Activated T-helper 1 cell treated with anti-CD3 and anti-CD28 coated beads, Interleukin-12 subunit alpha, Interleukin-12 subunit beta, Interleukin-2, Interleukin-4 antibody, amounts not matched to agents 30 ng/mL and 10 ng/mL and 1 ng/mL, durations not matched to agents 14 hours and 24 hours and 36 hours (primary cell): ENCODE results near the gene PLCG2. TPM values are rescaled to one million over a fixed set of nuclear protein-coding genes. Genes with fewer than 3 reads are reported as not detected.
A peak's percentile ranks its signal among the peaks of the same experiment; 100 is the strongest.
"Not testable (repeated sequence)": the region's sequence is repeated elsewhere in the genome, so short reads cannot be mapped to it uniquely, and the experiment has no call there.

Source experiments
- DNase-seq: peaks from one replicate; pipeline ENCODE4 v3.0.0; 2021; ENCODE audit warnings: low spot score
- H3K27ac Mint-ChIP-seq: one replicate; pipeline ENCODE4 v1.8.0; 2021; ENCODE audit warnings: mild to moderate bottlenecking, mixed read lengths
- H3K27me3 Mint-ChIP-seq: one replicate; pipeline ENCODE4 v1.8.0; 2022; ENCODE audit warnings: mild to moderate bottlenecking, moderate library complexity, mixed read lengths; ENCODE audit not compliant: insufficient read depth
- H3K36me3 Mint-ChIP-seq: one replicate; pipeline ENCODE4 v1.8.0; 2021; ENCODE audit warnings: low read depth, mixed read lengths
- H3K4me1 Mint-ChIP-seq: one replicate; pipeline ENCODE4 v1.8.0; 2021; ENCODE audit warnings: low read depth, mixed read lengths
- H3K4me3 Mint-ChIP-seq: one replicate; pipeline ENCODE4 v1.8.0; 2021; ENCODE audit warnings: mild to moderate bottlenecking, moderate library complexity, mixed read lengths
- H3K9me3 Mint-ChIP-seq: one replicate; pipeline ENCODE4 v1.8.0; 2021; ENCODE audit warnings: mixed read lengths
- intact Hi-C: fragments of 100-400 bp; cut with micrococcal nuclease; formaldehyde crosslinking; loops from one replicate; pipeline ENCODE4 v1.15.1; 2024
- total RNA-seq: library from RNA; stranded (reverse); gene quantifications from 2 replicates; pipeline ENCODE4 v1.2.3, GENCODE V29; 2022

The PLCG2 gene
- total RNA-seq, 1 donor from 2014 or later: 13.7 TPM

- no peak for DNase-seq
- no peaks in the 10 kb centered on the region for H3K4me1 Mint-ChIP-seq
- no peak overlapping the region for H3K4me3 Mint-ChIP-seq
- H3K36me3 Mint-ChIP-seq: no peaks in the 10 kb centered on the region
- H3K27ac Mint-ChIP-seq: peak overlapping the region; percentile 1
- no peaks in the 10 kb centered on the region for H3K9me3 Mint-ChIP-seq
- intact Hi-C loops: no loop called here
- H3K27me3 Mint-ChIP-seq: no peaks in the 10 kb centered on the region
Measured at GRCh38 chr16:81928975-81929374, 149.9 kb downstream of the PLCG2 start.

DNA sequence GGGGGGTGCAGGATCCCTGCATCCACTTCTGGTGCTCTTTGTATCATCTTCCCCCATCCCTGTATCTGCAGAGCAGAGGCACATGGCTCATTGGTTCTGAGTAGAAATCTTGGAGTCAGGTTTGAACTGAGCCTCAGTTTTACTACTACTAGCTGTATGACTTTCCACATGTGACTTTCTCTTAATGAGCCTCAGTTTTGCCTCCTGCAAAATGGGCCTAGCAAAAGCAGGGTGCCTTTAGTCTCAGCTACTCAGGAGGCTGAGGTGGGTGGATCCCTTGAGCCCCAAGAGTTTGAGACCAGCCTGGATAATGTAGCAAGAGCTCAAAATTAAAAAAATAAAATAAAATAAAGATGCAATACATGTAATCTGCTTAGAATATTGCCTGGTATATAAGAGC lies 150.8 kb downstream of the PLCG2 start:
- Mint-ChIP-seq H3K9me3 (no peaks in the 10 kb centered on the region), H3K4me1 (no peaks in the 10 kb centered on the region), H3K27ac (no peak overlapping the region), H3K36me3 (no peaks in the 10 kb centered on the region), H3K27me3 (no peaks in the 10 kb centered on the region), H3K4me3 (no peak overlapping the region)
- intact Hi-C loops: no loop called here
- no peak for DNase-seq

DNA sequence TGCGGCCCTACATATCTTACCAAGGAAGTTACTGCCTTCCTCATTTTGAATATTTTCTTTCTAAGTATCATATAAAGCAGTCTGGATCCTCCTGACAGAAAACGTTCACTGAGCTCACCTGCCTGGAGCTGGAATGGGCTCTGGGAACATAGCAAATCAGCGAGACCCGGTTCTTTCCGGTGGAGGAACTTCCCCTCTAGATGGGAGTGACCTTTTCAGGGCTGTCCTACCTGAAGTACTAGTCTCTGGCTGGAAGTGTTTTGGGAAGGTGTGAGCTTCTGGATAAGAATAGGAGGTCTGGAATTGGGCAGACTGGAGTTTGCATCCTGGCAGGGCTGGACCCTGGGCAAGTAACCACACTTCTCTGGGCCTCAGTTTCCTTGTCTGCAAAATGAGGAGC lies 152.8 kb downstream of the PLCG2 start:
- Mint-ChIP-seq H3K4me1 (no peaks in the 10 kb centered on the region), H3K36me3 (no peaks in the 10 kb centered on the region), H3K9me3 (no peaks in the 10 kb centered on the region), H3K27ac (no peak overlapping the region), H3K4me3 (no peak overlapping the region), H3K27me3 (no peaks in the 10 kb centered on the region)
- no peak for DNase-seq
- intact Hi-C loops: no loop called here

- Mint-ChIP-seq H3K4me1 (no peaks in the 10 kb centered on the region), H3K36me3 (no peaks in the 10 kb centered on the region), H3K9me3 (no peaks in the 10 kb centered on the region), H3K4me3 (no peak overlapping the region), H3K27me3 (no peaks in the 10 kb centered on the region), H3K27ac (no peak overlapping the region)
- no peak for DNase-seq
- intact Hi-C loops: no loop called here
Measured at GRCh38 chr16:81932668-81933067, 153.6 kb downstream of the PLCG2 start.

GRCh38 chr16:81933361-81933760 lies 154.3 kb downstream of the PLCG2 start:
- Mint-ChIP-seq H3K36me3 (no peaks in the 10 kb centered on the region), H3K27ac (no peak overlapping the region), H3K27me3 (no peaks in the 10 kb centered on the region), H3K4me1 (no peaks in the 10 kb centered on the region), H3K9me3 (no peaks in the 10 kb centered on the region), H3K4me3 (no peak overlapping the region)
- DNase-seq: no peak
- intact Hi-C loops: no loop called here

- intact Hi-C loops, H3K27me3 Mint-ChIP-seq, H3K9me3 Mint-ChIP-seq, H3K4me1 Mint-ChIP-seq, H3K36me3 Mint-ChIP-seq, DNase-seq, H3K4me3 Mint-ChIP-seq, H3K27ac Mint-ChIP-seq: not testable (repeated sequence)
Measured at GRCh38 chr16:81934711-81935110, 155.6 kb downstream of the PLCG2 start.

GRCh38 chr16:81936209-81937000 lies 157.3 kb downstream of the PLCG2 start:
- DNase-seq: no peak
- no peak overlapping the region for H3K27ac Mint-ChIP-seq
- no peaks in the 10 kb centered on the region for H3K27me3 Mint-ChIP-seq
- no peaks in the 10 kb centered on the region for H3K4me1 Mint-ChIP-seq
- no peaks in the 10 kb centered on the region for H3K9me3 Mint-ChIP-seq
- intact Hi-C loops: no loop called here
- H3K4me3 Mint-ChIP-seq: no peak overlapping the region
- H3K36me3 Mint-ChIP-seq: no peaks in the 10 kb centered on the region

- DNase-seq: no peak
- intact Hi-C loops: no loop called here
- no peaks in the 10 kb centered on the region for H3K36me3 Mint-ChIP-seq
- no peak overlapping the region for H3K27ac Mint-ChIP-seq
- H3K4me1 Mint-ChIP-seq: no peaks in the 10 kb centered on the region
- H3K27me3 Mint-ChIP-seq: no peaks in the 10 kb centered on the region
- no peaks in the 10 kb centered on the region for H3K9me3 Mint-ChIP-seq
- no peak overlapping the region for H3K4me3 Mint-ChIP-seq
Measured at GRCh38 chr16:81937305-81938038, 158.4 kb downstream of the PLCG2 start.

DNA sequence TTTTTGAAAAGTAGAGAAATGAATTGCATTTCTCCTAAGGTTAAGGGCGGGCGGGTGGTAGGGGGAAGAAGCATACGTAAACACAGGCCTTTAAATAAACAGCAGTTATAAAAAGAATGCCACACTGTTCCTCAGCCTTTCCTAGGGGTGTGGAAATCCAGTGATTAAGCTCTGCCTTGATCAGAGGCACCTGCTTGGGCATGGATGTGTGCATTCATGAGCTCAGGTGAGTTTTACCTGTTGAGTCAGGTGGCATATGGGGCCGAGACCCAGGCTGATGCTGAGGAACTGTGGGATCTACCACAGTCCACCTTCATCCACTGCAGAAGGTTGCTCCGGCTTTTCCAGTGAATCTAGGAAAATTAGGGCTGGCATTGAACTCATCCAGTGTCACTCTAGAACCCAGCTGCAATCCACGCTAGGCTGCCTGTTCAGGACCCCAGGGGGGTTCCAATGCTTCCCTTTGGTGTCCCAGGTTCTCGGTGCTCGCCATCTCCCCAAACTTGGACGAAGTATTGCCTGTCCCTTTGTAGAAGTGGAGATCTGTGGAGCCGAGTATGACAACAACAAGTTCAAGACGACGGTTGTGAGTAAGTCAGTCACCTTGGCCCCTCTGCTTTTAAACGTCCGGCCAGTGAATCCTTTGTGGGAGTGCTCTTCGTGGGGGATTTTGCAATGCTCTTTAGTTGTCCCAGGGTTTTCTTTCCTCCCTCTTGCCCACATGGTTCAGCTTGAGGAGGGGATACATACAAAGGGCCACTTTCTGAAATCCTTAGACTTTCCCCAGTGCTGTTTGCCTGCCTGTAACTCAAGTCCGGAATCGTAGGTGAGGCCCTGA lies 159.5 kb downstream of the PLCG2 start:
- no peaks in the 10 kb centered on the region for H3K36me3 Mint-ChIP-seq
- H3K4me3 Mint-ChIP-seq: no peak overlapping the region
- intact Hi-C loops: no loop called here
- H3K4me1 Mint-ChIP-seq: no peaks in the 10 kb centered on the region
- DNase-seq: no peak
- H3K27me3 Mint-ChIP-seq: no peaks in the 10 kb centered on the region
- H3K27ac Mint-ChIP-seq: no peak overlapping the region
- no peaks in the 10 kb centered on the region for H3K9me3 Mint-ChIP-seq

GRCh38 chr16:81939164-81940056 lies 160.3 kb downstream of the PLCG2 start:
- H3K36me3 Mint-ChIP-seq: no peaks in the 10 kb centered on the region
- no peak for DNase-seq
- H3K9me3 Mint-ChIP-seq: no peaks in the 10 kb centered on the region
- H3K4me3 Mint-ChIP-seq: no peak overlapping the region
- no peak overlapping the region for H3K27ac Mint-ChIP-seq
- no peaks in the 10 kb centered on the region for H3K27me3 Mint-ChIP-seq
- intact Hi-C loops: loop anchor here (1.0 kb wide), 1 partner anchor 291 kb away; no protein-coding TSS in a partner anchor
- no peaks in the 10 kb centered on the region for H3K4me1 Mint-ChIP-seq

DNA sequence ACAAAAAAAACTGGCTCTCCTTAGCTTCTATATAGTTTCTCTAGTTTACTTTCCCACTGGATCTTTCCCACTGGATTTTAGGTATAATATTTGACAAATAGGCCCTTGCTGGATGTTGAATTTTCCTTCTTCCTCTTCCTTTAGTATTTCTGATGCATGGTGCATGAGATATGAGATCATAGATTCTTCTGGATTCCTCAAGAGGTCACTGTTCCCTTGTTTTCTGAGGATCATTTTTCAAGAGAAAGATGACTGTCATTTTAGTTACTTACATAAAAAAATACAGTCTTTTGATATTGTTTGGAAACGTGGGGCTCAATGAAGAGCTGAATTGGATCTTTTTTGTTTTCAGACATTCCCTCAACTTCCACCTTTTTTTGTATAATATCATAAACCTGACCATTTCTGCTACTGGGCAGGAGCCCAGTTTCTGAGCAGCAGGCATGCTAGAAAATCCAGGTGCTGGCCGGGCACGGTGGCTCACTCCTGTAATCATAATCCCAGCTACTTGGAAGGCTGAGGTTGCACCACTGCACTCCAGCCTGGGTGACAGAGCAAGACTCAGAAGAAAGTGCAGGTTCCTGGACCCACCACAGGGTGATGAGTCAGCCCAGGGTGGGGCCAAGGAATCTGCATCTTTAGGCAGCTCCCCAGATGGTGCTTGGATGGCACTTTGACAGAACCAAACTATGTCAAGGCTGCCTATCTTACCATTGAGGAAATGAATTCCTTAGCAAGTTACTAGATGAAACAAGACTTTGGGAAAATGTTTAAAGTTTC lies 161.9 kb downstream of the PLCG2 start:
- no peaks in the 10 kb centered on the region for H3K27me3 Mint-ChIP-seq
- no peak overlapping the region for H3K4me3 Mint-ChIP-seq
- H3K27ac Mint-ChIP-seq: no peak overlapping the region
- intact Hi-C loops: loop anchor here (1.0 kb wide), 1 partner anchor 289 kb away; no protein-coding TSS in a partner anchor
- H3K36me3 Mint-ChIP-seq: no peaks in the 10 kb centered on the region
- no peak for DNase-seq
- no peaks in the 10 kb centered on the region for H3K9me3 Mint-ChIP-seq
- H3K4me1 Mint-ChIP-seq: no peaks in the 10 kb centered on the region
